ENCODE results near the gene HRC. TPM values are rescaled to one million over a fixed set of nuclear protein-coding genes. Genes with fewer than 3 reads are reported as not detected.
A peak's percentile ranks its signal among the peaks of the same experiment; 100 is the strongest.
"Not testable (repeated sequence)": the region's sequence is repeated elsewhere in the genome, so short reads cannot be mapped to it uniquely, and the experiment has no call there.

The HRC gene
- total and polyA plus RNA-seq, 2 of the 8 experiments (the other 6 are each of a cell fraction or from before 2014, with no cell fraction given) = 2.3 to 2.6 TPM

DNA sequence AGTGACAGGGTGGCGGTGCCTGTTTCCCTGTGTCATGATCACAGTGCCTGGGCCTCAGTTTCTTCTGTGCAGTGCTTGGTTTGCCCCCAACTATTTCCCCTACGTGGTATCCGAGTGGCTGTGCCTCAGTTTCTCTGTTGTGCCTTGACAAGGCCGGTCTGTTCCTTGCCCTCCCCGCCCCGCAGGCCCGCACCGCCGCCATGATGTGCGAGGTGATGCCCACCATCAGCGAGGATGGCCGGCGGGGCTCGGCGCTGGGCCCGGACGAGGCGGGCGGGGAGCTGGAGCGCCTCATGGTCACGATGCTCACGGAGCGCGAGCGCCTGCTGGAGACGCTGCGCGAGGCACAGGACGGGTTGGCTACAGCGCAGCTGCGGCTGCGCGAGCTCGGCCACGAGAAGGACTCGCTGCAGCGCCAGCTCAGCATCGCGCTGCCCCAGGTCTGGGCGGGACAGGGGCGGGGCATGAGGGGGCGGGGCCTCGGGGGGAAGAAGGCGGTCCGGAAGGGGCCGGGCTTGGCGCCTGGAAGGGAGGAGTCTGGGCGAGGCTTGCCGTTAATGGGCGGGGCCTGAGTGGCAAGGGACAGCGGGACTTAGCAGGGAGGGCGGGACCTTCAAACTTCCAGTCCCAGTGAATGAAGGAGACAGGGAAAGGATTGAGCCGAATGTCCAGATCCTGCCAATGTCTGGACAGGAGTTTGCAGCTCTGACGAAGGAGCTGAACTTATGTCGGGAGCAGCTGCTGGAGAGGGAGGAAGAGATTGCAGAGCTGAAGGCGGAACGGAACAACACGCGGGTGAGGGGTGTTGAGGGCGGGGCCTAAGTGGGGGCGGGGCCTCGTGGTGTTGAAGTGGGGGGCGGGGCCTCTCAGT is 27.3 kb downstream of the HRC start (continued):
- no peak for TF ChIP-seq RNF2 (IDR thresholded peaks at IDR 0.05; ENCODE audit: borderline replicate concordance, low read depth, low read length, missing control alignments, poor library complexity, severe bottlenecking)
- TF ChIP-seq NRF1 (IDR thresholded peaks at IDR 0.05; ENCODE audit: low read depth, low read length) = peak; percentile 74
- TF ChIP-seq POLR2AphosphoS5 (IDR thresholded peaks at IDR 0.05; ENCODE audit: low read depth, low read length) = peak; percentile 71
- no peak for TF ChIP-seq GTF2F1 (IDR thresholded peaks at IDR 0.05; ENCODE audit: borderline replicate concordance, low read depth, low read length)
- TF ChIP-seq RFX5 (IDR thresholded peaks at IDR 0.05; ENCODE audit: borderline replicate concordance, low read depth, low read length) = no peak

DNA sequence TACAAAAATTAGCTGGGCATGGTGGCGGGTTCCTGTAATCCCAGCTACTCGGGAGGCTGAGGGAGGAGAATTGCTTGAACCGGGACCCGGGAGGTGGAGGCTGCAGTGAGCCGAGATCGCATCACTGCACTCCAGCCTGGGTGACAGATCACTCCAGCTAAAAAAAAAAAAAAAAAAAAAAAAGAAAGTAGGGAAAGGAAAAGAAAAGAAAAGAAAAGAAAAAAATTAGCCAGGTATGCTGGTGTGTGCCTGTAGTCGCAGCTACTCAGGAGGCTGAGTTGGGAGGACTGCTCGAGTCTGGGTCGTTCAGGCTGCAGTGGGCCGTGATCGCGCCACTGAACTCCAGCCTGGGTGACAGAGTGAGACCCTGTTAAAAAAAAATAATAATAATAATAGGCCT is 28.0 kb downstream of the HRC start:
- not testable (repeated sequence) for H2AFZ ChIP-seq (ENCODE audit: low read length); H4K91ac ChIP-seq (replicated peaks; ENCODE audit: insufficient read length, low read length); H3K27me3 ChIP-seq (replicated peaks in 1 of 4; ENCODE audit: control insufficient read depth in 3 of 4, extremely low read depth in 1 of 4, insufficient read depth in 3 of 4, low read length in 3 of 4); H3K56ac ChIP-seq (replicated peaks; ENCODE audit: insufficient read length, low read depth, low read length); H3K9ac ChIP-seq (replicated peaks in 1 of 4; ENCODE audit: extremely low read depth in 1 of 4, low read depth in 3 of 4, low read length in 3 of 4); H3K18ac ChIP-seq (ENCODE audit: extremely low read depth, low read length); H3K27ac ChIP-seq (ENCODE audit: low read depth, low read length); DNase-seq (ENCODE audit: low read depth in 1 of 2, low spot score in 2 of 2); H3K14ac ChIP-seq (ENCODE audit: insufficient read length); H2BK120ac ChIP-seq (replicated peaks; ENCODE audit: low read depth, low read length); H2BK5ac ChIP-seq (ENCODE audit: low read depth, low read length); H3K23me2 ChIP-seq (ENCODE audit: low read depth, low read length); H3K79me2 ChIP-seq (ENCODE audit: control insufficient read depth in 1 of 2, insufficient read depth in 2 of 2, low read length in 2 of 2); H2BK12ac ChIP-seq (ENCODE audit: low read depth, low read length); H2BK15ac ChIP-seq (ENCODE audit: low read length); H3K9me3 ChIP-seq (ENCODE audit: insufficient read depth in 2 of 2, low read depth in 1 of 2, low read length in 1 of 2); H3K79me1 ChIP-seq (ENCODE audit: low read depth, low read length); H3K4ac ChIP-seq (replicated peaks; ENCODE audit: insufficient read length, low read depth, low read length); H2AK5ac ChIP-seq (ENCODE audit: low read depth, low read length); H2BK20ac ChIP-seq (ENCODE audit: low read length); H3K23ac ChIP-seq (ENCODE audit: insufficient read length); H4K8ac ChIP-seq (ENCODE audit: extremely low read depth, insufficient read depth, low read length); H4K5ac ChIP-seq (ENCODE audit: insufficient read length, low read depth, low read length); H3K36me3 ChIP-seq (ENCODE audit: control insufficient read depth in 2 of 4, insufficient read depth in 4 of 4, low read length in 3 of 4); FAIRE-seq; H4K20me1 ChIP-seq (replicated peaks in 1 of 2; ENCODE audit: control insufficient read depth in 1 of 2, insufficient read depth in 2 of 2, low read length in 2 of 2)
- Histone ChIP-seq H3K4me3 (ENCODE audit: extremely low read depth in 1 of 4, insufficient read depth in 2 of 4, low read depth in 3 of 4, low read length in 4 of 4) (peak overlapping the region in 3 of 4 experiments; percentile 34 to 69 (median 36); a peak in 3 of 8 replicates), H3K4me2 (ENCODE audit: insufficient read depth in 1 of 2, low read depth in 2 of 2, low read length in 2 of 2) (peak overlapping the region; percentile 93 to 98; a peak in 3 of 4 replicates), H3K4me1 (replicated peaks in 1 of 4; ENCODE audit: control insufficient read depth in 3 of 4, insufficient read depth in 4 of 4, low read length in 3 of 4) (peaks cover 0 to 13% (median 8%) of the 10 kb centered on the region in 4 experiments; a peak in 6 of 7 replicates)
- 94% methylated on average over 10 of the region's 12 CpGs; no CpG with 5 or more reads in 1 of the 2 experiments for WGBS, 2 experiments (ENCODE audit: extremely low coverage in 1 of 2, insufficient coverage in 1 of 2, insufficient read length in 1 of 2, insufficient replicate concordance in 2 of 2, low coverage in 1 of 2, low lambda C conversion rate in 2 of 2, missing lambda C conversion rate in 1 of 2)
- ChIA-PET POLR2A (ENCODE audit: partially characterized antibody) (interaction anchor here (0.8 to 3.6 kb wide), 7 partner anchors 9 to 83 kb away, joined by 3 to 17 read pairs (median 5); partner anchors contain the start of gene LIN7B), CTCF (ENCODE audit: partially characterized antibody) (interaction anchor here (3.3 to 9.7 kb wide), 2 partner anchors 17 to 29 kb away, joined by 14 to 99 read pairs; no protein-coding TSS in a partner anchor)

Measured in H1 (cell line).